ENCODE results near the gene ZDHHC18. TPM values are rescaled to one million over a fixed set of nuclear protein-coding genes. Genes with fewer than 3 reads are reported as not detected.
A peak's percentile ranks its signal among the peaks of the same experiment; 100 is the strongest.

The ZDHHC18 gene
- total RNA-seq, 4 donors from 2014 or later, result 10.5 to 36.9 (median 17.1) TPM

GRCh38 chr1:26848499-26848898 is 22.0 kb downstream of the ZDHHC18 start:
- Histone ChIP-seq H3K27ac (peak overlapping the region in 3 of 4 donors; percentile 56 to 79 (median 78)), H3K9me3 (no peaks in the 10 kb centered on the region), H3K4me3 (no peak overlapping the region), H3K27me3 (no peaks in the 10 kb centered on the region), H3K36me3 (peaks cover 0 to 81% of the 10 kb centered on the region in 2 donors), H3K4me1 (peaks cover 0 to 26% (median 7%) of the 10 kb centered on the region in 3 donors)
- ATAC-seq, result no peak
- 100% methylated on average over 1 of the region's 10 CpGs; no CpG with 5 or more reads in 1 of the 2 donors for WGBS, 2 donors (ENCODE audit: low coverage in 1 of 2)
- TF ChIP-seq POLR2A (IDR thresholded peaks at IDR 0.05), result no peak
- no peak for TF ChIP-seq EP300 (IDR thresholded peaks at IDR 0.05)
- no peak for TF ChIP-seq POLR2AphosphoS5 (IDR thresholded peaks at IDR 0.05)

DNA sequence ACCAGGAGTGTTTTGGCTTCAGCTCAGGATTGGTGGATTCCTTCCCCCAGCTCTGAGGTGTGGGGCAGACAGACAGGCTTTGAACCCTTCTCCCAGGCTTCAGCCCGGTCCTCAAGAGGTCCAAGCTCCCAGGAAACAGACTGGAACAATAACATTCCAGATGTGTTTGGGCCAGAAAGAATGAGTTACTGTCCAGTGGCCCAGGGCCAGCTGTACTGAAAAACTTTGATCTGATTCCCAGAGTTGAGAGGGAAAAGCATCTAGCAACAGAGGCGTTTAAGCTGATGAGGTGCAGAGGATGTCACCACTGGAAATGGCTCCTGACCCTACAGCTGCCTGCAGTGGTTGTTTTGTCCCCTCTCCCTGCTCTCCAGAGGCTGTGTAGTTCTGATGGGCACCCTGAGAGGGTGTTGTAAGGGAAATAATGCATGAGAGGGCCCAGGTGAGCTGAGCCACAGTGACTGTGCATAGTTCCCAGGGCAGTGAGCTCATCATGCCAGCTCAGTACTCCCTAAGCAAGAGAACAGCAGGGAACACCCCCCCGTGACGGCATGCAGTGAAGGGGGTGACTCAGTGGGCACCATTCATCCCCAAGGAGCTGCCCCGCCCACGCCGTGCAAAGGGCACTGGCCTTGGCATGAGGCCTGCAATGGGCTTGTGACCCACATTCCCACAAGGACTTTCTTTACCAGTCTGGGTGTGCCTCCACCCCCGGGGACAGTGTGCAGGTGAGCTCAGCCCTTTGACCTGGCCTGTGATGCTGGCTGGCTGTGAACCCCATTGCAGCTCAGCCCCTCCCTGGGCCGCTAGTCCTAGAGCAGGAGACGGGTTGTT is 22.7 kb downstream of the ZDHHC18 start:
- H3K27ac ChIP-seq, result peak overlapping the region in 3 of 4 donors; percentile 56 to 79 (median 78)
- peaks cover 0 to 26% (median 7%) of the 10 kb centered on the region in 3 donors for H3K4me1 ChIP-seq
- H3K36me3 ChIP-seq, result peaks cover 0 to 81% of the 10 kb centered on the region in 2 donors
- no peaks in the 10 kb centered on the region for H3K27me3 ChIP-seq
- 0% methylated on average over 1 of the region's 10 CpGs; no CpG with 5 or more reads in 1 of the 2 donors for WGBS, 2 donors (ENCODE audit: low coverage in 1 of 2)
- TF ChIP-seq CTCF (IDR thresholded peaks at IDR 0.05), result no peak
- peak; percentile 50 for TF ChIP-seq POLR2AphosphoS5 (IDR thresholded peaks at IDR 0.05)
- peak; percentile 55 for ATAC-seq
- no peaks in the 10 kb centered on the region for H3K9me3 ChIP-seq
- H3K4me3 ChIP-seq, result no peak overlapping the region

- ATAC-seq, result no peak
Observed at GRCh38 chr1:26851106-26851684, 24.7 kb downstream of the ZDHHC18 start.

GRCh38 chr1:26852701-26853100 is 26.2 kb downstream of the ZDHHC18 start:
- H3K4me3 ChIP-seq, result no peak overlapping the region
- H3K27ac ChIP-seq, result no peak overlapping the region
- no peaks in the 10 kb centered on the region for H3K9me3 ChIP-seq
- no peak for ATAC-seq
- H3K4me1 ChIP-seq, result peaks cover 0 to 26% (median 7%) of the 10 kb centered on the region in 3 donors
- TF ChIP-seq POLR2AphosphoS5 (IDR thresholded peaks at IDR 0.05), result no peak
- no peak for TF ChIP-seq POLR2A (IDR thresholded peaks at IDR 0.05)
- TF ChIP-seq CTCF (IDR thresholded peaks at IDR 0.05), result no peak
- no peak for TF ChIP-seq EP300 (IDR thresholded peaks at IDR 0.05)
- H3K27me3 ChIP-seq, result no peaks in the 10 kb centered on the region
- WGBS, 2 donors (ENCODE audit: low coverage in 1 of 2), result 35 to 59% methylated on average over 2 to 7 of the region's 9 CpGs
- peaks cover 0 to 99% of the 10 kb centered on the region in 2 donors for H3K36me3 ChIP-seq

More at GRCh38 chr1:26851106-26851684, 24.7 kb downstream of the ZDHHC18 start:
- H3K4me1 ChIP-seq, result peaks cover 0 to 26% (median 7%) of the 10 kb centered on the region in 3 donors
- no peaks in the 10 kb centered on the region for H3K9me3 ChIP-seq
- TF ChIP-seq CTCF (IDR thresholded peaks at IDR 0.05) (no peak), POLR2A (IDR thresholded peaks at IDR 0.05) (no peak), EP300 (IDR thresholded peaks at IDR 0.05) (no peak), POLR2AphosphoS5 (IDR thresholded peaks at IDR 0.05) (no peak)
- peaks cover 0 to 96% of the 10 kb centered on the region in 2 donors for H3K36me3 ChIP-seq
- H3K4me3 ChIP-seq, result no peak overlapping the region
- WGBS, 2 donors (ENCODE audit: low coverage in 1 of 2), result 60 to 81% methylated on average over 1 to 7 of the region's 12 CpGs
- no peak overlapping the region for H3K27ac ChIP-seq
- H3K27me3 ChIP-seq, result no peaks in the 10 kb centered on the region

- TF ChIP-seq CTCF (IDR thresholded peaks at IDR 0.05) (peak in 3 of 4 experiments; percentile 84 to 91 (median 86)), EP300 (IDR thresholded peaks at IDR 0.05) (no peak), POLR2A (IDR thresholded peaks at IDR 0.05) (no peak), POLR2AphosphoS5 (IDR thresholded peaks at IDR 0.05) (peak; percentile 48)
- ATAC-seq, result peak; percentile 87
- H3K9me3 ChIP-seq, result no peaks in the 10 kb centered on the region
- 6 to 17% methylated on average over 1 to 2 of the region's 3 CpGs for WGBS, 2 donors (ENCODE audit: low coverage in 1 of 2)
- H3K27me3 ChIP-seq, result no peaks in the 10 kb centered on the region
- H3K4me1 ChIP-seq, result peaks cover 0 to 23% (median 7%) of the 10 kb centered on the region in 3 donors
- H3K36me3 ChIP-seq, result peaks cover 0 to 99% of the 10 kb centered on the region in 2 donors
- no peak overlapping the region for H3K27ac ChIP-seq
- H3K4me3 ChIP-seq, result no peak overlapping the region
Observed at GRCh38 chr1:26853156-26853555, 26.7 kb downstream of the ZDHHC18 start.
